H1 (cell line): ENCODE measurements around the gene MACROD2.

Experiments used
- HDAC6 ChIP-seq: IDR thresholded peaks from one replicate; pipeline ENCODE4 v1.7.1; 2012; ENCODE audit warnings: low read depth, mild to moderate bottlenecking, inconsistent platforms, low read length, moderate library complexity
- MAFK ChIP-seq: IDR thresholded peaks from 2 replicates; pipeline ENCODE4 v1.6.1; 2012; ENCODE audit warnings: low read depth, mild to moderate bottlenecking, improper control_type of control experiment, low read length
- NRF1 ChIP-seq: IDR thresholded peaks from 2 replicates; pipeline ENCODE4 v1.6.1; 2011; ENCODE audit warnings: mild to moderate bottlenecking, low read depth, low read length, improper control_type of control experiment
- RFX5 ChIP-seq: IDR thresholded peaks from 2 replicates; pipeline ENCODE4 v1.6.1; 2011; ENCODE audit warnings: low read depth, low read length, improper control_type of control experiment, borderline replicate concordance
- RNF2 ChIP-seq: fragments of 200-900, 300-1000 bp; sonication (generic); IDR thresholded peaks from 2 replicates; pipeline ENCODE4 v1.7.1; 2016; ENCODE audit warnings: borderline replicate concordance, low read depth, mild to moderate bottlenecking, antibody characterized with exemption, low read length; ENCODE audit not compliant: poor library complexity, severe bottlenecking; ENCODE audit errors: missing control alignments
- TF ChIP-seq, protein P1 (sequence below): IDR thresholded peaks from 2 replicates; pipeline ENCODE4 v1.6.1; 2012; ENCODE audit warnings: inconsistent platforms
- TF ChIP-seq, protein P2 (sequence below), 3 experiments: IDR thresholded peaks; 1 replicate in 2 of 3; 2 replicates in 1 of 3; pipeline versions ENCODE4 v1.5.1 to v1.6.1; 2011; ENCODE audit warnings: low read length in 3 of 3, mild to moderate bottlenecking in 3 of 3, inconsistent platforms in 2 of 3, low read depth in 1 of 3, moderate library complexity in 1 of 3; ENCODE audit not compliant: insufficient read depth in 1 of 3; ENCODE audit errors: control extremely low read depth in 1 of 3

DNA sequence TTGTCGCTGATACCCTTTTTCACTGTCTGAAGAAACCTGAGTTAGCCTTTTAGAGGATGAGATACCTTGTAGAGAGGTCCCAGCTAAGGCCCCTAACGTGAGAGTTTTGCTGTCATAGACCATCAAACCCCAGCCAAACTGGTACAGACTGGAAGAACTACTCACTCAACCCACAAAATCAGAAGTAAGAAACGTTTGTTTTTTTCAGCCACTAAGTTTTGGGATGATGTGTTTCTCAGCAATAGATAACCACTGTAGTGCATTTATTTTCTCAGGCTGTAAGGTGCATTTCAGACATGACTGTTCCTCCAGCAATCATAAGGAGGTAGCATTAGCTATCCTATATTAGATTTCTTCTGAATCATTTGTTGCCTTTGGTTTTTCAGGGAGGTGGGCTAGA lies 749.4 kb downstream of the MACROD2 start:
- no peak for TF ChIP-seq RFX5
- TF ChIP-seq RNF2 = no peak
- TF ChIP-seq, protein P1, sequence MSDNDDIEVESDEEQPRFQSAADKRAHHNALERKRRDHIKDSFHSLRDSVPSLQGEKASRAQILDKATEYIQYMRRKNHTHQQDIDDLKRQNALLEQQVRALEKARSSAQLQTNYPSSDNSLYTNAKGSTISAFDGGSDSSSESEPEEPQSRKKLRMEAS = no peak
- TF ChIP-seq MAFK = no peak
- TF ChIP-seq, protein P2, sequence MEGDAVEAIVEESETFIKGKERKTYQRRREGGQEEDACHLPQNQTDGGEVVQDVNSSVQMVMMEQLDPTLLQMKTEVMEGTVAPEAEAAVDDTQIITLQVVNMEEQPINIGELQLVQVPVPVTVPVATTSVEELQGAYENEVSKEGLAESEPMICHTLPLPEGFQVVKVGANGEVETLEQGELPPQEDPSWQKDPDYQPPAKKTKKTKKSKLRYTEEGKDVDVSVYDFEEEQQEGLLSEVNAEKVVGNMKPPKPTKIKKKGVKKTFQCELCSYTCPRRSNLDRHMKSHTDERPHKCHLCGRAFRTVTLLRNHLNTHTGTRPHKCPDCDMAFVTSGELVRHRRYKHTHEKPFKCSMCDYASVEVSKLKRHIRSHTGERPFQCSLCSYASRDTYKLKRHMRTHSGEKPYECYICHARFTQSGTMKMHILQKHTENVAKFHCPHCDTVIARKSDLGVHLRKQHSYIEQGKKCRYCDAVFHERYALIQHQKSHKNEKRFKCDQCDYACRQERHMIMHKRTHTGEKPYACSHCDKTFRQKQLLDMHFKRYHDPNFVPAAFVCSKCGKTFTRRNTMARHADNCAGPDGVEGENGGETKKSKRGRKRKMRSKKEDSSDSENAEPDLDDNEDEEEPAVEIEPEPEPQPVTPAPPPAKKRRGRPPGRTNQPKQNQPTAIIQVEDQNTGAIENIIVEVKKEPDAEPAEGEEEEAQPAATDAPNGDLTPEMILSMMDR (IDR thresholded peaks at IDR 0.05; ENCODE audit: control extremely low read depth in 1 of 3, insufficient read depth in 1 of 3, low read depth in 1 of 3, low read length in 3 of 3) = no peak
- TF ChIP-seq NRF1 = no peak
- TF ChIP-seq HDAC6 = no peak
